Glomerular visceral epithelial cell (primary cell): Measurements from ENCODE around the gene ARMCX6.
"Not testable (repeated sequence)": the region's sequence is repeated elsewhere in the genome, so short reads cannot be mapped to it uniquely, and the experiment has no call there.

Experiments
- DNase-seq: peaks from one replicate; pipeline ENCODE4 v3.0.0-alpha.2; 2016; ENCODE audit errors: extremely low spot score

The ARMCX6 gene

GRCh38 chrX:101617211-101618191, at the start of gene ARMCX6:
TSS of gene ARMCX6 (minus strand) at chrX:101618000. CDS start at chrX:101616620, 1,380 bp downstream.
- peak; percentile 64 for DNase-seq

DNA sequence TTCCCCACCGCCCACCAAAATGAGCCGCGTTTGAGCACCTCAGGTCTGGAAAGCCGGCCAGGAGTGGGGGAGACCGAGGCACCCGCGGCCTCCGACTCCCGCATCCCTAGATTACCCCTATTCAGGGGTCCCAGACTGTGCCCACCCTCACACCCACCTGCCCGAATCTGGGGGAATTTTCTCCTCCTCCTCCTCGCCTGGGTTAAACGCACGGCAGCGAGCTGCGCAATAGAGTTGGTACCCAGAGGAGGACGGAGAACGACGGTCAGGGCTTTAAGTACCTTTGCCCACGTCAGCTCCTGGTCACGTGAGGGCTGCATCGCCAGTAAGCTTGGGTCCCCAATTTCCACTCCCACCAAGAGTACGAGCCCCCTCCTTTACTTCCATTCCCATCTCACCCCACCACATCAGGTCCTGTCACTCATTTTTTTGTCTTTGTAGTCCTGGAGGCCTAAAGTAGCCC, 41.8 kb upstream of the ARMCX6 start, which contains the start of gene ARMCX2:
TSS of gene ARMCX2 (minus strand) at position 250 of the 463 bp plus-strand sequence. CDS start 2,262 bp downstream, outside the sequence.
- DNase-seq, result peak; percentile 12

GRCh38 chrX:101658661-101659491, 41.1 kb upstream of the ARMCX6 start:
- peak; percentile 34 for DNase-seq

GRCh38 chrX:101657495-101657894, 39.7 kb upstream of the ARMCX6 start:
- DNase-seq, result no peak

DNA sequence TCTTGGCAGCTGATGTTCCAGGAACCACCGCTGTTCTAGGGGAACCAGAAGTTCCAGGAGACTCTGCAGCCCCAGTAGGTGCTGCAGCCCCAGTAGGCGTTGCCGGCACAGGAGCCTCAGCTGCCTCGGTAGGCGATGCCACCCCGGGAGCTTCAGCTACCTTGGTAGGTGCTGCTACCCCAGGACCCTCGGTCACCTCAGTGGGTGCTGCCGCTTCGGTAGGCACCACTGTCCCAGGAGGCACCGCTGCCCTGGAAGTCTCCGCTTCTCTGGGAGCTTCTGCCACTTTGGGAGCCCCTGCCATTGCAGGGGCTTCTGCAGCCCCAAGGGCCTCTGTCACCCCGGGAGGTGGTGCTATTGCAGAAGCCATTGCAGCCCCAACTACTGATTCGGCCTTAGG, 39.0 kb upstream of the ARMCX6 start:
- DNase-seq, result no peak

- no peak for DNase-seq
These were observed 37.7 kb upstream of the ARMCX6 start for GRCh38 chrX:101655534-101655933.

DNA sequence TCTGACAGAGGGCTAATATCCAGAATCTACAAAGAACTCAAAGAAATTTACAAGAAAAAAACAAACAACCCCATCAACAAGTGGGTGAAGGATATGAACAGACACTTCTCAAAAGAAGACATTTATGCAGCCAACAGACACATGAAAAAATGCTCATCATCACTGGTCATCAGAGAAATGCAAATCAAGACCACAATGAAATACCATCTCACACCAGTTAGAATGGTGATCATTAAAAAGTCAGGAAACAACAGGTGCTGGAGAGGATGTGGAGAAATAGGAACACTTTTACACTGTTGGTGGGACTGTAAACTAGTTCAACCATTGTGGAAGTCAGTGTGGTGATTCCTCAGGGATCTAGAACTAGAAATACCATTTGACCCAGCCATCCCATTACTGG, 29.9 kb upstream of the ARMCX6 start:
- not testable (repeated sequence) for DNase-seq

GRCh38 chrX:101642093-101642492, 24.3 kb upstream of the ARMCX6 start:
- DNase-seq, result no peak

- no peak for DNase-seq
These were observed 21.8 kb upstream of the ARMCX6 start for GRCh38 chrX:101639583-101639982.

- peak; percentile 15 for DNase-seq
These were observed 1.6 kb upstream of the ARMCX6 start for GRCh38 chrX:101619364-101619763.

- no peak for DNase-seq
These were observed 12.1 kb downstream of the ARMCX6 start for GRCh38 chrX:101605728-101606127.

DNA sequence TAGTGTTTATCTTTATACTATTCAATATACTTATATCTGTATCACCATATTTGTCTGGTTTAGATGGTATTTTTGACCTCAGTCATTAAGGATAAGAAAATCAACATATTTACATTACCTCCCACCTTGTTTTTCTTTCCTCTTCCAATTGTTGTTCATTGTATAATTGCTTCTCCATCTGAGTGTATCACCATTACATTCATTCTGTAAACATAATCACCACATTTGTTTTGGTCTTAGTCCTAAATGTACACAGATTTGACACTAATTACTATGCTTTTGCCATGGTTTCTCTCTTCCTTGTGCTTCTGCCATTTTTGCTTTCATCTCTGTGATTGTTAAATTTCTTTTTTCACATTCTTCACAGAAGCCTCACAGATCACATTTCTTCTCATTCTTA, 12.7 kb downstream of the ARMCX6 start:
- DNase-seq, result no peak

- DNase-seq, result no peak
These were observed 15.7 kb downstream of the ARMCX6 start for GRCh38 chrX:101602077-101602476.

DNA sequence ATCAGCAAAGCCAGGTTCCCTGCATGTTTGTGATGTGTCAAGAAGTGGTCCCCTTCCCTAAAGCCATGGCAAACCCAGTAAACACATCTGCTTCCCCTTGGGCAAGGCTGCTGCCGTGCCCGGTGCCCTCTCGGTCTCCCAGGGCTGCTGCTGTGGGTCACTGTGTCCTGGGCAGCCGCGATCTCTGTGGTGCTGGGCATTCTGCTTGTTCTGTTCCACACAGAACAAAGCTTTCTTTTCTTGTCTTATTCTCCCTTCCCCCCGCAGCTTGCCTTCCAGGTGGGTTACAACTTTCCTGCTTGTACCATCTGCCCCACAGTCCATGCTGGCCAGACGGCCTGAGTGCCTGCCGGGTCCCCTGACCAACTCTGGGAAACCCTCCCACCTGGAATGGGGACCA, 18.2 kb downstream of the ARMCX6 start:
- DNase-seq, result not testable (repeated sequence)

DNA sequence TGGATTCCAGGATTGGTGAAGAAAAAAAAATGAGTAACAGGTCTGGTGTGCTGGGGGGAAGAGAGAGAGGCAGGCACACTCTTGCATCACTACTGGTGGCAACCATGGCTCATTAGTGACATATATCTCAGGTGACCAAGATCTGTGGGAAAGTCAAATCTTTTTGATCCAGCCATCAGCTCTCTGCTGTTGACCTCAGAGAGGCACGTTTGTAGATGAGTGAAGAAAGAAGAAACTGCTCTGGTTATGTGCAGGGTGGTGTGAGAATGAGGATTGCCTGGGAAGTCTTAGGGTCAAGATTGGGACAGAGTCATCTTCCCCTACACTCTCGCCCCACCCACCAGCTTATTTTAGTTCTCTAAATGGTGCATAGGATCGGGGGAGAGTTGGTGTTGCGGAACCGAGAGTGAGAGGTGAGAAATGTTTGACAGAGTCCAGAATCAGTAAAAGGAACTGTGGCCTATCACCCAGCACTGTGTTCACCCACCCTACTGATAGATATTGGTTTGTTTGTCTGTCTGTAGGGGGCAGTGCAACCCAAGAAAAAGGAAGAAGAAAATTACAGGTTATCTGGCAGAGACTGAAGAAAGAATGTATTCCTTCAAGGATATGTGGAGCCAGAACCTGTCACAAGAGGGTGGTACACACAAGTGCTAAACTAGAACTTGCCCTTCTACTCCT, 21.9 kb downstream of the ARMCX6 start:
- DNase-seq, result peak; percentile 68
